Stimulated activated CD4-positive, alpha-beta T cell treated with anti-CD3 and anti-CD28 coated beads, Interleukin-12 subunit alpha, Interleukin-12 subunit beta, amount 100 ng/mL, for 24 hours (primary cell): ENCODE results near the gene SCGB1C1.
A peak's percentile ranks its signal among the peaks of the same experiment; 100 is the strongest.
"Not testable (repeated sequence)": the region's sequence is repeated elsewhere in the genome, so short reads cannot be mapped to it uniquely, and the experiment has no call there.

ENCODE experiments used
- DNase-seq, 2 experiments: peaks; one replicate each; pipeline ENCODE4 v3.0.0-alpha.2; 2020; ENCODE audit warnings: low read depth in 2 of 2

Gene SCGB1C1

GRCh38 chr11:218815-219593 lies 26.1 kb downstream of the SCGB1C1 start:
- DNase-seq, result no peak

GRCh38 chr11:220641-221215 lies 27.9 kb downstream of the SCGB1C1 start:
- not testable (repeated sequence) for DNase-seq

GRCh38 chr11:221539-221938 lies 28.7 kb downstream of the SCGB1C1 start:
- no peak for DNase-seq

- no peak for DNase-seq
Observed at GRCh38 chr11:221998-222789, 29.3 kb downstream of the SCGB1C1 start.

GRCh38 chr11:223026-223789 lies 30.3 kb downstream of the SCGB1C1 start:
- no peak for DNase-seq

- DNase-seq, result no peak
Observed at GRCh38 chr11:223884-224283, 31.0 kb downstream of the SCGB1C1 start.

GRCh38 chr11:224424-224823 lies 31.5 kb downstream of the SCGB1C1 start:
- no peak for DNase-seq

- DNase-seq, result no peak
Observed at GRCh38 chr11:225734-226453, 33.0 kb downstream of the SCGB1C1 start.

- no peak for DNase-seq
Observed at GRCh38 chr11:227824-228379, 35.0 kb downstream of the SCGB1C1 start.

- no peak for DNase-seq
Observed at GRCh38 chr11:230431-230830, 37.6 kb downstream of the SCGB1C1 start.

GRCh38 chr11:232783-233565 lies 40.1 kb downstream of the SCGB1C1 start:
- no peak for DNase-seq

GRCh38 chr11:235180-235579 lies 42.3 kb downstream of the SCGB1C1 start:
- DNase-seq, result no peak

GRCh38 chr11:235609-235996 lies 42.7 kb downstream of the SCGB1C1 start:
- DNase-seq, result peak; percentile 60 to 61

- peak; percentile 59 to 72 for DNase-seq
Observed at GRCh38 chr11:235997-236773, 43.3 kb downstream of the SCGB1C1 start, which contains the start of gene SIRT3. TSS of gene SIRT3 (minus strand) at chr11:236342. CDS start at chr11:236328, 14 bp downstream.

GRCh38 chr11:236774-237767 lies 44.2 kb downstream of the SCGB1C1 start, which contains the start of gene PSMD13:
TSS of gene PSMD13 (plus strand) at chr11:236976. CDS start at chr11:237050, 74 bp downstream.
- peak; percentile 80 to 85 for DNase-seq

GRCh38 chr11:238346-238745 lies 45.5 kb downstream of the SCGB1C1 start:
- not testable (repeated sequence) for DNase-seq

GRCh38 chr11:240315-240714 lies 47.4 kb downstream of the SCGB1C1 start:
- no peak for DNase-seq

GRCh38 chr11:241634-242033 lies 48.8 kb downstream of the SCGB1C1 start:
- DNase-seq, result no peak
